ENCODE data around the gene RNGTT. TPM values are rescaled to one million over a fixed set of nuclear protein-coding genes. Genes with fewer than 3 reads are reported as not detected.

Gene RNGTT
- total RNA-seq, 1 experiment from 2014 or later, result 15.7 TPM

- no peak for DNase-seq
- BruUV-seq (replicated peaks), result no TSS peak
- POLR2A ChIA-PET (ENCODE audit: unreplicated experiment), result no interaction called here
These were observed 353.4 kb downstream of the RNGTT start for GRCh38 chr6:88609983-88610382.

GRCh38 chr6:88605271-88605670 lies 358.1 kb downstream of the RNGTT start:
- Histone ChIP-seq H3K4me3 (ENCODE audit: low read length) (no peak overlapping the region), H3K9me3 (ENCODE audit: low read length) (no peaks in the 10 kb centered on the region), H3K4me2 (ENCODE audit: low read length) (no peak overlapping the region), H4K20me1 (ENCODE audit: low read length) (no peaks in the 10 kb centered on the region), H3F3A (ENCODE audit: low read length, unreplicated experiment) (no peaks in the 10 kb centered on the region), H3K9me2 (replicated peaks; ENCODE audit: low read length) (no peaks in the 10 kb centered on the region), H3K36me3 (ENCODE audit: low read depth, low read length) (no peaks in the 10 kb centered on the region), H3K27ac (ENCODE audit: low read length) (no peak overlapping the region), H3K4me1 (ENCODE audit: insufficient read depth, low read length) (no peaks in the 10 kb centered on the region), H3K9ac (ENCODE audit: low read length) (no peak overlapping the region), H3K79me2 (ENCODE audit: low read length) (no peaks in the 10 kb centered on the region), H3K27me3 (ENCODE audit: low read length) (0 out of 2 replicates have a peak, but pooled peaks cover 3% of the 10 kb centered on the region), H2AFZ (ENCODE audit: low read length) (no peak overlapping the region)
- TF ChIP-seq CTCF (conservative IDR thresholded peaks at IDR 0.05; ENCODE audit: low read depth, low read length), result no peak
- TF ChIP-seq EZH2 (IDR thresholded peaks at IDR 0.05; ENCODE audit: low read length, unreplicated experiment), result no peak
- no peak for TF ChIP-seq EZH2phosphoT487 (IDR thresholded peaks at IDR 0.05; ENCODE audit: borderline replicate concordance, low read length)
- DNase-seq (no peak), ATAC-seq (no peak)
- CTCF ChIA-PET, result no interaction called here
- no TSS peak for BruUV-seq (replicated peaks)
- intact Hi-C loops (cut with micrococcal nuclease), result no loop called here
- POLR2A ChIA-PET (ENCODE audit: unreplicated experiment), result no interaction called here

More at GRCh38 chr6:88609983-88610382, 353.4 kb downstream of the RNGTT start:
- Histone ChIP-seq H3F3A (ENCODE audit: low read length, unreplicated experiment) (no peaks in the 10 kb centered on the region), H3K9me2 (replicated peaks; ENCODE audit: low read length) (no peaks in the 10 kb centered on the region), H3K27ac (ENCODE audit: low read length) (no peak overlapping the region), H2AFZ (ENCODE audit: low read length) (no peak overlapping the region), H4K20me1 (ENCODE audit: low read length) (no peaks in the 10 kb centered on the region), H3K9me3 (ENCODE audit: low read length) (no peaks in the 10 kb centered on the region), H3K27me3 (ENCODE audit: low read length) (no peaks in the 10 kb centered on the region), H3K4me3 (ENCODE audit: low read length) (no peak overlapping the region), H3K79me2 (ENCODE audit: low read length) (no peaks in the 10 kb centered on the region), H3K36me3 (ENCODE audit: low read depth, low read length) (no peaks in the 10 kb centered on the region), H3K4me1 (ENCODE audit: insufficient read depth, low read length) (no peaks in the 10 kb centered on the region), H3K9ac (ENCODE audit: low read length) (no peak overlapping the region), H3K4me2 (ENCODE audit: low read length) (no peak overlapping the region)
- CTCF ChIA-PET, result no interaction called here
- ATAC-seq, result no peak
- intact Hi-C loops (cut with micrococcal nuclease), result no loop called here
- TF ChIP-seq CTCF (conservative IDR thresholded peaks at IDR 0.05; ENCODE audit: low read depth, low read length) (no peak), EZH2phosphoT487 (IDR thresholded peaks at IDR 0.05; ENCODE audit: borderline replicate concordance, low read length) (no peak)

GRCh38 chr6:88599571-88599970 lies 363.8 kb downstream of the RNGTT start:
- Histone ChIP-seq H3K9ac (ENCODE audit: low read length) (no peak overlapping the region), H3K9me2 (replicated peaks; ENCODE audit: low read length) (no peaks in the 10 kb centered on the region), H4K20me1 (ENCODE audit: low read length) (no peaks in the 10 kb centered on the region), H3K79me2 (ENCODE audit: low read length) (no peaks in the 10 kb centered on the region), H3K4me2 (ENCODE audit: low read length) (no peak overlapping the region), H3K4me1 (ENCODE audit: insufficient read depth, low read length) (no peaks in the 10 kb centered on the region), H3K27me3 (ENCODE audit: low read length) (0 out of 2 replicates have a peak, but pooled peaks cover 3% of the 10 kb centered on the region), H3K36me3 (ENCODE audit: low read depth, low read length) (no peaks in the 10 kb centered on the region), H3K4me3 (ENCODE audit: low read length) (no peak overlapping the region), H3F3A (ENCODE audit: low read length, unreplicated experiment) (no peaks in the 10 kb centered on the region), H3K27ac (ENCODE audit: low read length) (no peak overlapping the region), H3K9me3 (ENCODE audit: low read length) (no peaks in the 10 kb centered on the region), H2AFZ (ENCODE audit: low read length) (no peak overlapping the region)
- ATAC-seq, result no peak
- no peak for DNase-seq
- intact Hi-C loops (cut with micrococcal nuclease), result no loop called here
- TF ChIP-seq EZH2 (IDR thresholded peaks at IDR 0.05; ENCODE audit: low read length, unreplicated experiment) (no peak), EZH2phosphoT487 (IDR thresholded peaks at IDR 0.05; ENCODE audit: borderline replicate concordance, low read length) (no peak)
- no TSS peak for BruUV-seq (replicated peaks)
- POLR2A ChIA-PET (ENCODE audit: unreplicated experiment), result interaction anchor here (0.6 kb wide), 1 partner anchor 54 kb away, joined by 4 read pairs; no protein-coding TSS in a partner anchor
- CTCF ChIA-PET, result no interaction called here

Measured in PC-3 (cell line).